Hepatocyte (in vitro differentiated cells): ENCODE results near the gene IFIT3.

Source experiments
- EZH2 ChIP-seq: fragments of 200-600 bp; sonication (generic); IDR thresholded peaks from 2 replicates; pipeline ENCODE4 v1.6.1; 2016; ENCODE audit warnings: antibody characterized with exemption, mild to moderate bottlenecking, borderline replicate concordance
- EZH2phosphoT487 ChIP-seq: fragments of 200-600 bp; sonication (generic); IDR thresholded peaks from one replicate; pipeline ENCODE4 v1.6.1; 2018; ENCODE audit warnings: antibody characterized with exemption, mild to moderate bottlenecking, low read depth, moderate library complexity; ENCODE audit not compliant: unreplicated experiment, severe bottlenecking
- TF ChIP-seq, protein P1 (sequence below): fragments of 200-600 bp; sonication (generic); IDR thresholded peaks from 2 replicates; pipeline ENCODE4 v1.5.1; 2016; ENCODE audit warnings: antibody characterized with exemption, mild to moderate bottlenecking; ENCODE audit not compliant: poor library complexity

- TF ChIP-seq, protein P1, sequence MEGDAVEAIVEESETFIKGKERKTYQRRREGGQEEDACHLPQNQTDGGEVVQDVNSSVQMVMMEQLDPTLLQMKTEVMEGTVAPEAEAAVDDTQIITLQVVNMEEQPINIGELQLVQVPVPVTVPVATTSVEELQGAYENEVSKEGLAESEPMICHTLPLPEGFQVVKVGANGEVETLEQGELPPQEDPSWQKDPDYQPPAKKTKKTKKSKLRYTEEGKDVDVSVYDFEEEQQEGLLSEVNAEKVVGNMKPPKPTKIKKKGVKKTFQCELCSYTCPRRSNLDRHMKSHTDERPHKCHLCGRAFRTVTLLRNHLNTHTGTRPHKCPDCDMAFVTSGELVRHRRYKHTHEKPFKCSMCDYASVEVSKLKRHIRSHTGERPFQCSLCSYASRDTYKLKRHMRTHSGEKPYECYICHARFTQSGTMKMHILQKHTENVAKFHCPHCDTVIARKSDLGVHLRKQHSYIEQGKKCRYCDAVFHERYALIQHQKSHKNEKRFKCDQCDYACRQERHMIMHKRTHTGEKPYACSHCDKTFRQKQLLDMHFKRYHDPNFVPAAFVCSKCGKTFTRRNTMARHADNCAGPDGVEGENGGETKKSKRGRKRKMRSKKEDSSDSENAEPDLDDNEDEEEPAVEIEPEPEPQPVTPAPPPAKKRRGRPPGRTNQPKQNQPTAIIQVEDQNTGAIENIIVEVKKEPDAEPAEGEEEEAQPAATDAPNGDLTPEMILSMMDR = no peak
- no peak for TF ChIP-seq EZH2
- TF ChIP-seq EZH2phosphoT487 = no peak
Measured at GRCh38 chr10:89335226-89335625, 7.4 kb downstream of the IFIT3 start.
